Lower lobe of right lung (tissue), 2 donors: ENCODE measurements around the gene ALG9. TPM values are rescaled to one million over a fixed set of nuclear protein-coding genes. Genes with fewer than 3 reads are reported as not detected.

Experiments used
- ATAC-seq, 2 donors: fragments of 200-7000 bp; cut with Tn5 transposase; one replicate each; pipeline ENCODE4 v1.9.1; 2020 to 2022; ENCODE audit warnings: mild to moderate bottlenecking in 2 of 2, moderate library complexity in 2 of 2
- DNase-seq: peaks from one replicate; pipeline ENCODE4 v3.0.0-alpha.2; 2020
- H3K27ac ChIP-seq: fragments of 200-600 bp; one replicate; pipeline ENCODE4 v1.8.0; 2022
- H3K27me3 ChIP-seq: fragments of 200-600 bp; one replicate; pipeline ENCODE4 v1.8.0; 2022; ENCODE audit warnings: low read depth
- H3K36me3 ChIP-seq: fragments of 200-600 bp; one replicate; pipeline ENCODE4 v1.8.0; 2022; ENCODE audit warnings: mild to moderate bottlenecking
- H3K4me1 ChIP-seq: fragments of 200-600 bp; one replicate; pipeline ENCODE4 v1.8.0; 2022
- H3K4me3 ChIP-seq: fragments of 200-600 bp; one replicate; pipeline ENCODE4 v1.8.0; 2022; ENCODE audit warnings: mild to moderate bottlenecking
- H3K9me3 ChIP-seq: fragments of 200-600 bp; one replicate; pipeline ENCODE4 v1.8.0; 2022
- CTCF ChIP-seq: fragments of 200-600 bp; IDR thresholded peaks from one replicate; pipeline ENCODE4 v1.8.0; 2022; ENCODE audit warnings: antibody characterized with exemption, mild to moderate bottlenecking
- intact Hi-C: fragments of 100-400 bp; cut with DNase I; formaldehyde crosslinking; loops from one replicate; pipeline ENCODE4 v1.11.0; 2022
- total RNA-seq: library from RNA; stranded (reverse); fragmentation: NEBNext Ultra II Directional; extraction: Animal tissue kit (Norgen Biotek cat#: 25700); gene quantifications from one replicate; pipeline ENCODE4 v1.2.1, GENCODE V29; 2021
- donor health status: DM: no; HTN: yes; CAD: no; lungs with severe emphysema.

Gene ALG9
- total RNA-seq, 1 donor from 2014 or later, result 25.5 TPM

DNA sequence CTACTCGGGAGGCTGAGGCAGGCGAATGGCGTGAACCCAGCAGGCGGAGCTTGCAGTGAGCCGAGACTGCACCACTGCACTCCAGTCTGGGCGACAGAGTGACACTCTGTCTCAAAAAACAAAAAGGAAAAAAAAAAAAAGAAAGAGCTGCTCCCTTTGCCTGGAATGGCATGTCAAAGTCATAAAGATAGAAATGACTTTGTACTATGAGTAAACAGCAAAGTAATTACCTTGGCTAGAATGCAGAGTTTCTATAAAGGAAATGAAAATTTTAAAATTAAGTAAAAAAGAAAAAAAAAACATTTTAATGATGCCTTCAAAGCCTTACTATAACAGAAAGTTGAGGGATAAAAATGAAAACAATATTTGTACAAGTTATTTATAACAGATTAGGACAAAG, 115.3 kb downstream of the ALG9 start:
- ATAC-seq, result no peak
- Histone ChIP-seq H3K4me1 (no peaks in the 10 kb centered on the region), H3K36me3 (peaks cover 96% of the 10 kb centered on the region), H3K9me3 (no peaks in the 10 kb centered on the region), H3K4me3 (no peak overlapping the region), H3K27ac (no peak overlapping the region), H3K27me3 (no peaks in the 10 kb centered on the region)
- DNase-seq, result no peak
- no peak for TF ChIP-seq CTCF
- intact Hi-C loops, result no loop called here

DNA sequence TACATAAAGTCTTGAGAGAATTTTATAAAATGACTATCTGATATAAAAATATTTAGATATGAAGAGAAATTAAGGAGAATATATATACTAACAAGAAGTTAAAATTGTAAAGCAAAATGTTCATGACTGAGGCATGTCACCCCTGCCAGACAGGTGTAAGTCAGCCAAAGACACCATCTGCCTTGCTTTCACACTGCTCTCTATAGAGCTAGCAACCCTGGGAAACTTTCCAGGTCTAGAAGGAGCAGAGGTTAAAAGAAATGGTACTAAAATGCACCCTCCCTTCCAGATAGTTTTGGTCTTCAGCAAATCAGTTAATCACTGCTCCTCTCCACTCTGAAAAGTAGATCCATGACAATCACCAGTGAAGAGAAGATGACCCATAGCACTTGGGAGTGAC, 121.7 kb downstream of the ALG9 start:
- Histone ChIP-seq H3K4me3 (no peak overlapping the region), H3K27ac (no peak overlapping the region), H3K36me3 (peaks cover 99% of the 10 kb centered on the region), H3K4me1 (peaks cover 5% of the 10 kb centered on the region), H3K9me3 (no peaks in the 10 kb centered on the region), H3K27me3 (no peaks in the 10 kb centered on the region)
- no peak for ATAC-seq
- intact Hi-C loops, result no loop called here
- DNase-seq, result no peak
- no peak for TF ChIP-seq CTCF

DNA sequence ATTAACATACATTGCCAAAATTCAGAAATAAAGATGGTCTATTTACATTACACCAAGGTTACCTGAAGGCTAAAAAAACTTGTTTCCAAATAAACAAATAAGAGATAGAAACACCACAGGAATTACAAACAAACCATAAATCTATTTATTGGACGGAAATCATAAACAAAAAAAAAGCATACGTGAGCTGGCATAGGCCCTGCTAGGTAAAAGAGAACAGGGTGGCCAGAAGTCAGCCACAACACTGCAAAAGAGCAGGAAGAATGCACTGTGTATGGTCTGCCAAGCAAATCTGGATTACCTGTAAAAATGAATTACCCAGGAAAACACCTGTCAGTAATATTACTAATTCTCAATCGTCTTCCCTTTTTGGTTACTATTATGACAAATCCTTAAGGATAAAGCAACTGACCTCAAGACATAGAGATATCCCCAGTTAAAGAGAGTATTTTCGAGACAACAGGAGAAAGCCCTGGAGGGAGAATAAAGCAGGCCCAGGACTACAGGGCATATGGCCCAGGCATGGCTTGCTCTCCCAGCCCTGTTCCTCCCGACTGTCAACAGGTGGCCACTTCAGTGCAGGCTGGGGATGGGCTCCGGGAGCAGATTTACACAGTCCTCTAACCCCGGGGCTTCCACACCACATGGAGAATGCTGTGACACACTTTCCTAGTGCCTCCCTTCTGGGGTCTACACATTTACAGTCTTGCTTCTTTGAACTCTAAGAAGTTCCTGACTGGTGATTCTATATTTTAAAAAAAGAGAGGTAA, 123.2 kb downstream of the ALG9 start:
- Histone ChIP-seq H3K9me3 (no peaks in the 10 kb centered on the region), H3K27ac (no peak overlapping the region), H3K4me3 (no peak overlapping the region), H3K27me3 (no peaks in the 10 kb centered on the region), H3K4me1 (peaks cover 5% of the 10 kb centered on the region), H3K36me3 (peaks cover 99% of the 10 kb centered on the region)
- TF ChIP-seq CTCF, result no peak
- ATAC-seq (peak in 1 of 2 donors; percentile 11), DNase-seq (no peak)
- intact Hi-C loops, result no loop called here

DNA sequence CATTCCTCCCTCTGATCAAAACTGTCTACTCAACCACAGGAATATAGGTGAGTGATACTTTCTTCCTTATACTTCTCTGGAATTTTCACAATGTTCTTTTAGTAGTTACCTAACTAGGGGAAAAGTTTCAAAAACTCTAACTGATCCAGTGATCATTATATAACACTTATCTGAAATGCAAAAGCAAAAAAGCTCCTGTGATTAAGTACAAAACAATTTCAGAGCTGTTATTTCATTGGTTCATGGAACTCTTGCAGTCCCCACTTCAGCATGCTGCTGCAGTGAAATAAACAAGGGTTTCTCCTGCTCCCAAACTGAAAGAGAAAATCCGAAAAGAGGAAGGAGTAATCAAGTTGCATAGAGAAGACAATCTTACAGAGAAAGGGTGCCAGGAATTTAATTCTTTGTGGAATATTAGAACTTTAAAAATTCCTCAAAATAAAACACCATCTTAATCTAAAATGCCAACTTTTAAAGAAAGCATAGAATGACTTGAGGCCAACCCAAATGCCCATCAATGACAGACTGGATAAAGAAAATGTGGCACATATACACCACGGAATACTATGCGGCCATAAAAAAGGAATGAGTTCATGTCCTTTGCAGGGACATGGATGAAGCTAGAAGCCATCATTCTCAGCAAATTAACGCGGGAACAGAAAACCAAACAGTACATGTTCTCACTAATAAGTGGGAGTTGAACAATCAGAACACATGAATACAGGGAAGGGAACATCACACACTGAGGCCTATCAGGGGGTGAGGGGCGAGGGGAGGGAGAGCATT, 125.5 kb downstream of the ALG9 start:
- H3K27me3 ChIP-seq, result no peaks in the 10 kb centered on the region
- H3K27ac ChIP-seq, result no peak overlapping the region
- DNase-seq (no peak), ATAC-seq (no peak)
- peaks cover 5% of the 10 kb centered on the region for H3K4me1 ChIP-seq
- no peak for TF ChIP-seq CTCF
- no peak overlapping the region for H3K4me3 ChIP-seq
- peaks cover 99% of the 10 kb centered on the region for H3K36me3 ChIP-seq
- no peaks in the 10 kb centered on the region for H3K9me3 ChIP-seq
- intact Hi-C loops, result no loop called here

DNA sequence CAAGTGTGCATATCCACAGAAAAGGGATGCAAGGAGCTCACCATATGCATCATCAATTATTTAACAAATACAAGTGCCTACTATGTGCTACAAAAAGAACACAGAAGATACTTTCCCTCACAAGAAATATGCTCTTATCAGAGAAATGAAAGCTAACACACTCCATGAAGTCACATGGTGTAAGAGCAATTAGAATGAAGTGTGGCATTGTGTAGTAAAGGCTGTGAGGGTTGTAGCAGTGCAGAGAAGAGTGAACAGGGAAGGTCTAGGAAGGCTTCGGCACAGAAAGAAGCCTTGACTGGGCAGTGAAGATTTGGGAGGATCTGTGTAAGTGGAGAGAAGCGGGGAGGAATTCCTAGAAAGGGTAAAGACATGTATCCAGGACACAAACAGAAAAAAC, 127.7 kb downstream of the ALG9 start:
- H3K27ac ChIP-seq, result no peak overlapping the region
- no peak overlapping the region for H3K4me3 ChIP-seq
- peaks cover 91% of the 10 kb centered on the region for H3K36me3 ChIP-seq
- H3K4me1 ChIP-seq, result peaks cover 5% of the 10 kb centered on the region
- no peaks in the 10 kb centered on the region for H3K27me3 ChIP-seq
- TF ChIP-seq CTCF, result no peak
- intact Hi-C loops, result no loop called here
- no peaks in the 10 kb centered on the region for H3K9me3 ChIP-seq
- ATAC-seq, result no peak
- no peak for DNase-seq
